Endothelial cell of umbilical vein (primary cell): ENCODE results near the gene PKP4. TPM values are rescaled to one million over a fixed set of nuclear protein-coding genes. Genes with fewer than 3 reads are reported as not detected.

Source experiments
- BruUV-seq: library from RNA; stranded (reverse); fragments of 400-500 nt; replicated peaks from 2 replicates; lab custom pipeline; 2021; lab: Mats Ljungman, UMichigan
- CTCF ChIA-PET: fragments of 300-600, 350-600 bp; sonication (Branson Sonifier 250); formaldehyde crosslinking; loops from one replicate; lab custom pipeline; 2021; ENCODE audit warnings: antibody characterized with exemption, inconsistent platforms; lab: Charles Lee
- POLR2A ChIA-PET: fragments of 300-600, 350-600 bp; sonication (Branson Sonifier 250); formaldehyde crosslinking; loops from one replicate; lab custom pipeline; 2021; ENCODE audit warnings: antibody characterized with exemption, inconsistent platforms; lab: Charles Lee
- DNase-seq: peaks from one replicate; pipeline ENCODE4 v3.0.0-alpha.2; 2011; ENCODE audit warnings: low read depth, low spot score
- FAIRE-seq: peaks from 2 replicates; lab custom pipeline; 2011; peaks lifted over from hg19 to GRCh38; lab: Jason Lieb, UNC
- H2AFZ ChIP-seq: 2 replicates; pipeline ENCODE4 v1.6.0; 2012; ENCODE audit warnings: low read depth, low read length, control low read depth, inconsistent platforms
- H3K27ac ChIP-seq: 2 replicates; pipeline ENCODE4 v1.5.1; 2011; ENCODE audit warnings: low read depth, mild to moderate bottlenecking, control low read depth, low read length, moderate library complexity; ENCODE audit not compliant: insufficient read depth
- H3K27me3 ChIP-seq, 2 experiments: 2 replicates each; pipeline versions ENCODE4 v1.6.0 to v1.6.1; 2011; ENCODE audit warnings: low read length in 2 of 2, mixed read lengths in 1 of 2; ENCODE audit not compliant: control insufficient read depth in 2 of 2, insufficient read depth in 2 of 2
- H3K36me3 ChIP-seq, 2 experiments: 2 replicates in 1 of 2; 3 replicates in 1 of 2; pipeline ENCODE4 v1.5.1; 2011; ENCODE audit warnings: low read length in 2 of 2, mild to moderate bottlenecking in 1 of 2, moderate library complexity in 1 of 2; ENCODE audit not compliant: control insufficient read depth in 2 of 2, insufficient read depth in 2 of 2; ENCODE audit errors: extremely low read depth in 1 of 2
- H3K4me1 ChIP-seq: 3 replicates; pipeline ENCODE4 v1.5.1; 2011; ENCODE audit warnings: mild to moderate bottlenecking, low read length; ENCODE audit not compliant: control insufficient read depth, insufficient read depth; ENCODE audit errors: extremely low read depth
- H3K4me2 ChIP-seq: 2 replicates; pipeline ENCODE4 v1.6.1; 2011; ENCODE audit warnings: low read length, control low read depth, mixed read lengths; ENCODE audit not compliant: insufficient read depth
- H3K4me3 ChIP-seq, 3 experiments: fragments of 200-600 bp in 1 of 3; sonication (generic), shearing (Covaris generic) in 1 of 3; replicated peaks in 1 of 3; 2 replicates each; pipeline ENCODE4 v1.5.1; 2011 to 2016; ENCODE audit warnings: control low read depth in 3 of 3, low read length in 3 of 3, mild to moderate bottlenecking in 2 of 3, inconsistent platforms in 1 of 3, low read depth in 1 of 3, moderate library complexity in 1 of 3; ENCODE audit not compliant: insufficient read depth in 1 of 3
- H3K79me2 ChIP-seq: 2 replicates; pipeline ENCODE4 v1.6.0; 2012; ENCODE audit warnings: low read length, inconsistent platforms; ENCODE audit not compliant: control insufficient read depth, insufficient read depth
- H3K9ac ChIP-seq: replicated peaks from 2 replicates; pipeline ENCODE3; 2011; ENCODE audit warnings: low read length, control low read depth; ENCODE audit not compliant: insufficient read depth; ENCODE audit errors: extremely low read depth
- H3K9me1 ChIP-seq: replicated peaks from 3 replicates; pipeline ENCODE4 v1.6.0; 2011; ENCODE audit warnings: mild to moderate bottlenecking, low read length; ENCODE audit not compliant: control insufficient read depth, insufficient read depth; ENCODE audit errors: extremely low read depth
- H3K9me3 ChIP-seq: replicated peaks from 2 replicates; pipeline ENCODE4 v1.5.1; 2012; ENCODE audit warnings: low read length, inconsistent platforms; ENCODE audit not compliant: control insufficient read depth, insufficient read depth
- H4K20me1 ChIP-seq: replicated peaks from 2 replicates; pipeline ENCODE3; 2011; ENCODE audit warnings: mild to moderate bottlenecking, low read length; ENCODE audit not compliant: control insufficient read depth, insufficient read depth; ENCODE audit errors: extremely low read depth
- CTCF ChIP-seq, 2 donors: IDR thresholded peaks; 1 replicate in 1 of 2; 2 replicates in 1 of 2; pipeline ENCODE4 v1.5.1; 2011; ENCODE audit warnings: low read length in 2 of 2, mild to moderate bottlenecking in 2 of 2, moderate library complexity in 2 of 2, control low read depth in 1 of 2, inconsistent platforms in 1 of 2, low read depth in 1 of 2; ENCODE audit not compliant: insufficient read depth in 1 of 2; ENCODE audit errors: extremely low read depth in 1 of 2
- EZH2 ChIP-seq: IDR thresholded peaks from 2 replicates; pipeline ENCODE4 v1.6.1; 2012; ENCODE audit warnings: borderline replicate concordance, low read depth, mild to moderate bottlenecking, moderate library complexity, low read length, inconsistent platforms; ENCODE audit not compliant: severe bottlenecking
- FOS ChIP-seq: IDR thresholded peaks from 2 replicates; pipeline ENCODE4 v1.6.1; 2011; ENCODE audit warnings: mild to moderate bottlenecking, low read length, moderate library complexity, borderline replicate concordance; ENCODE audit not compliant: insufficient read depth
- JUN ChIP-seq: IDR thresholded peaks from 2 replicates; pipeline ENCODE4 v1.6.1; 2011; ENCODE audit warnings: borderline replicate concordance, low read depth; ENCODE audit not compliant: insufficient read length, insufficient read depth
- MYC ChIP-seq: IDR thresholded peaks from one replicate; pipeline ENCODE4 v1.6.1; 2011; ENCODE audit warnings: mild to moderate bottlenecking, low read depth, low read length
- POLR2A ChIP-seq: IDR thresholded peaks from 2 replicates; pipeline ENCODE4 v1.6.1; 2012; ENCODE audit warnings: low read depth, mild to moderate bottlenecking, control low read depth, low read length
- POLR2AphosphoS5 ChIP-seq: IDR thresholded peaks from 2 replicates; pipeline ENCODE4 v1.6.1; 2012; ENCODE audit warnings: low read depth, mild to moderate bottlenecking, control low read depth, low read length, moderate library complexity; ENCODE audit not compliant: insufficient read depth
- dilution Hi-C: fragments of 300-500 bp; cut with MboI; formaldehyde crosslinking; loops from one replicate; pipeline ENCODE4 v1.15.0; 2019; ENCODE audit warnings: low sequenced_read_pairs; ENCODE audit not compliant: extremely low pct_ligation_motif_present
- intact Hi-C: fragments of 100-400 bp; cut with micrococcal nuclease; formaldehyde crosslinking; loops from one replicate; pipeline ENCODE4 v1.10.0; 2022
- polyA plus RNA-seq, 4 experiments: library from polyadenylated mRNA; depleted of rRNA in 3 of 4; stranded (reverse) in 3 of 4; unstranded in 1 of 4; fragments of >200 nt; gene quantifications; 2 replicates each; pipeline versions ENCODE4 v1.2.1 to v1.2.3, GENCODE V29; 2011 to 2012; ENCODE audit warnings: missing spikeins in 1 of 4
- total RNA-seq: library from RNA; stranded (reverse); gene quantifications from 2 replicates; pipeline ENCODE4 v1.2.3, GENCODE V29; 2021

The PKP4 gene
- total and polyA plus RNA-seq, 2 donors (not counting 3 experiments of a cell fraction or from before 2014, with no cell fraction given) = 35.4 to 68.5 TPM

- Histone ChIP-seq H3K4me3 (no peak overlapping the region), H3K4me2 (no peak overlapping the region), H3K27ac (no peak overlapping the region), H3K9me3 (no peaks in the 10 kb centered on the region), H2AFZ (no peak overlapping the region), H3K36me3 (no peaks in the 10 kb centered on the region), H3K79me2 (peaks cover 74% of the 10 kb centered on the region), H4K20me1 (peaks cover 4% of the 10 kb centered on the region), H3K4me1 (peaks cover 38% of the 10 kb centered on the region), H3K9ac (no peak overlapping the region), H3K9me1 (no peaks in the 10 kb centered on the region), H3K27me3 (no peaks in the 10 kb centered on the region)
- intact Hi-C loops (no loop called here), dilution Hi-C loops (no loop called here)
- no TSS peak for BruUV-seq
- POLR2A ChIA-PET = interaction anchor here (0.7 kb wide), 1 partner anchor 83 kb away, joined by 3 read pairs; no protein-coding TSS in a partner anchor
- TF ChIP-seq EZH2 (no peak), MYC (no peak), FOS (no peak), CTCF (IDR thresholded peaks at IDR 0.05; ENCODE audit: extremely low read depth in 1 of 2, insufficient read depth in 1 of 2, low read depth in 1 of 2, low read length in 2 of 2) (no peak), JUN (no peak), POLR2A (no peak), POLR2AphosphoS5 (no peak)
- CTCF ChIA-PET = interaction anchor here (2.0 kb wide), 1 partner anchor 284 kb away, joined by 11 read pairs; no protein-coding TSS in a partner anchor
- DNase-seq (peak; percentile 23), FAIRE-seq (no peak)
These were observed 4.0 kb downstream of the PKP4 start for GRCh38 chr2:158460632-158461297.
